HG03060 (cell line): ENCODE results near the gene LRRC73.

Experiments used
- ATAC-seq: cut with Tn5 transposase; IDR thresholded peaks from one replicate; pipeline ENCODE4 v1.9.1; 2021; ENCODE audit warnings: low read depth, moderate number of reproducible peaks; ENCODE audit not compliant: unreplicated experiment

The LRRC73 gene

GRCh38 chr6:43493833-43494232 is 16.3 kb downstream of the LRRC73 start:
- no peak for ATAC-seq

- no peak for ATAC-seq
Measured at GRCh38 chr6:43493230-43493629, 16.9 kb downstream of the LRRC73 start.

- no peak for ATAC-seq
Measured at GRCh38 chr6:43492673-43493072, 17.5 kb downstream of the LRRC73 start.

- ATAC-seq: no peak
Measured at GRCh38 chr6:43491750-43492661, 18.1 kb downstream of the LRRC73 start.

GRCh38 chr6:43490523-43490939 is 19.6 kb downstream of the LRRC73 start:
- no peak for ATAC-seq

- ATAC-seq: no peak
Measured at GRCh38 chr6:43489277-43490072, 20.7 kb downstream of the LRRC73 start.

GRCh38 chr6:43488667-43489276 is 21.4 kb downstream of the LRRC73 start:
- no peak for ATAC-seq

- ATAC-seq: no peak
Measured at GRCh38 chr6:43481591-43482236, 28.4 kb downstream of the LRRC73 start.

GRCh38 chr6:43481075-43481474 is 29.1 kb downstream of the LRRC73 start:
- ATAC-seq: no peak

GRCh38 chr6:43478008-43478372 is 32.2 kb downstream of the LRRC73 start:
- ATAC-seq: no peak

GRCh38 chr6:43477235-43478007 is 32.7 kb downstream of the LRRC73 start, which contains the start of gene TJAP1:
TSS of gene TJAP1 (plus strand) at chr6:43477570. CDS start at chr6:43499002, 21,432 bp downstream.
- ATAC-seq: no peak

- no peak for ATAC-seq
Measured at GRCh38 chr6:43476746-43477145, 33.4 kb downstream of the LRRC73 start.

- no peak for ATAC-seq
Measured at GRCh38 chr6:43475516-43475915, 34.6 kb downstream of the LRRC73 start.

GRCh38 chr6:43472515-43472914 is 37.6 kb downstream of the LRRC73 start:
- no peak for ATAC-seq

- ATAC-seq: no peak
Measured at GRCh38 chr6:43471399-43471798, 38.7 kb downstream of the LRRC73 start.

GRCh38 chr6:43469947-43470346 is 40.2 kb downstream of the LRRC73 start:
- ATAC-seq: no peak

GRCh38 chr6:43468748-43469681 is 41.1 kb downstream of the LRRC73 start:
- no peak for ATAC-seq

- no peak for ATAC-seq
Measured at GRCh38 chr6:43468240-43468639, 41.9 kb downstream of the LRRC73 start.

- no peak for ATAC-seq
Measured at GRCh38 chr6:43467752-43468151, 42.4 kb downstream of the LRRC73 start.
